PC-9 (cell line): Measurements from ENCODE around the gene TSHZ2.

Experiments used
- EZH2 ChIP-seq: fragments of 200-600 bp; sonication (generic); IDR thresholded peaks from 2 replicates; pipeline ENCODE4 v1.8.0; 2017; ENCODE audit warnings: antibody characterized with exemption, low read depth
- TF ChIP-seq, protein P1 (sequence below): fragments of 200-600 bp; sonication (generic); conservative IDR thresholded peaks from 2 replicates; pipeline ENCODE4 v1.6.1; 2017; ENCODE audit warnings: mixed run types, antibody characterized with exemption, mild to moderate bottlenecking, moderate library complexity

DNA sequence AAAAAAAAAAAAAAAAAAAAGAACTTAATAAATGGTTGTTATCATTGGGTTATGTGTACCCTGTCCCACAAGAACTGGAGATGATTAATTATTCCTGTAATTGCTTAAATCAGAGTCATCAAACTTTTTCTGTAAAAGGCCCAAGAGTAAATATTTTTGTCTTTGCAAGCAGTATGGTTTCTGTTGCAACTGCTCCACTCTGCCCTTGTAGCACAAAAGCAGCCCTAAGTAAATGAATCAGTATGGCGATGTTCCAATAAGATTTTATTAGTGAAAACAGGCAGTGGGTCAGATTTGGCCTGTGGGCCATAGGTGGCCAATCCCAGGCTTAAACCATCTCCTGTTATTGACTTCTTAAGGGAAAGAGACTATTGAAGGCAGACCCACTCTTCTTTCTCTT is 252.7 kb downstream of the TSHZ2 start:
- TF ChIP-seq, protein P1, sequence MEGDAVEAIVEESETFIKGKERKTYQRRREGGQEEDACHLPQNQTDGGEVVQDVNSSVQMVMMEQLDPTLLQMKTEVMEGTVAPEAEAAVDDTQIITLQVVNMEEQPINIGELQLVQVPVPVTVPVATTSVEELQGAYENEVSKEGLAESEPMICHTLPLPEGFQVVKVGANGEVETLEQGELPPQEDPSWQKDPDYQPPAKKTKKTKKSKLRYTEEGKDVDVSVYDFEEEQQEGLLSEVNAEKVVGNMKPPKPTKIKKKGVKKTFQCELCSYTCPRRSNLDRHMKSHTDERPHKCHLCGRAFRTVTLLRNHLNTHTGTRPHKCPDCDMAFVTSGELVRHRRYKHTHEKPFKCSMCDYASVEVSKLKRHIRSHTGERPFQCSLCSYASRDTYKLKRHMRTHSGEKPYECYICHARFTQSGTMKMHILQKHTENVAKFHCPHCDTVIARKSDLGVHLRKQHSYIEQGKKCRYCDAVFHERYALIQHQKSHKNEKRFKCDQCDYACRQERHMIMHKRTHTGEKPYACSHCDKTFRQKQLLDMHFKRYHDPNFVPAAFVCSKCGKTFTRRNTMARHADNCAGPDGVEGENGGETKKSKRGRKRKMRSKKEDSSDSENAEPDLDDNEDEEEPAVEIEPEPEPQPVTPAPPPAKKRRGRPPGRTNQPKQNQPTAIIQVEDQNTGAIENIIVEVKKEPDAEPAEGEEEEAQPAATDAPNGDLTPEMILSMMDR: no peak
- no peak for TF ChIP-seq EZH2
